PC-3 (cell line): ENCODE data around the gene ARHGAP28.

Experiments
- CTCF ChIP-seq: fragments of 300-600 bp; sonication (generic); conservative IDR thresholded peaks from 2 replicates; pipeline ENCODE4 v1.5.1; 2017; ENCODE audit warnings: antibody characterized with exemption, low read depth, mild to moderate bottlenecking, low read length
- EZH2 ChIP-seq: fragments of 300-600 bp; sonication (generic); IDR thresholded peaks from one replicate; pipeline ENCODE4 v1.6.1; 2017; ENCODE audit warnings: antibody characterized with exemption, mild to moderate bottlenecking, low read length; ENCODE audit not compliant: unreplicated experiment
- EZH2phosphoT487 ChIP-seq: fragments of 300-600 bp; sonication (generic); IDR thresholded peaks from 2 replicates; pipeline ENCODE4 v1.6.1; 2018; ENCODE audit warnings: mild to moderate bottlenecking, antibody characterized with exemption, low read length, borderline replicate concordance

- TF ChIP-seq CTCF (no peak), EZH2phosphoT487 (no peak), EZH2 (no peak)
These were observed 10.2 kb upstream of the ARHGAP28 start for GRCh38 chr18:6719098-6719846.
